ENCODE data around the gene OLAH. TPM values are rescaled to one million over a fixed set of nuclear protein-coding genes. Genes with fewer than 3 reads are reported as not detected.
A peak's percentile ranks its signal among the peaks of the same experiment; 100 is the strongest.

Gene OLAH
- total and polyA plus RNA-seq, 4 donors: 0.49 to 20.6 (median 4.6) TPM; not detected in 1

GRCh38 chr10:15106352-15107013 lies 62.7 kb downstream of the OLAH start:
- no peak overlapping the region for H3K9ac ChIP-seq (ENCODE audit: insufficient read depth in 1 of 2, low read length in 2 of 2)
- TF ChIP-seq CTCF (IDR thresholded peaks at IDR 0.05; ENCODE audit: control extremely low read depth, extremely low read depth): peak; percentile 76
- H3K9me3 ChIP-seq (ENCODE audit: control insufficient read depth in 4 of 4, insufficient read depth in 3 of 4, low read length in 3 of 4): no peaks in the 10 kb centered on the region
- peaks cover 13 to 43% (median 27%) of the 10 kb centered on the region in 4 donors for H3K36me3 ChIP-seq (ENCODE audit: control insufficient read depth in 4 of 4, insufficient read depth in 4 of 4, low read length in 4 of 4)
- H3K4me3 ChIP-seq: no peak overlapping the region
- ATAC-seq (ENCODE audit: insufficient read depth, low FRiP score) (peak; percentile 86), DNase-seq (peak; percentile 71 to 82 (median 74))
- peaks cover 0 to 2% (median 0%) of the 10 kb centered on the region in 5 donors for H3K4me1 ChIP-seq (ENCODE audit: control insufficient read depth in 5 of 5, insufficient read depth in 5 of 5, low read length in 5 of 5)
- no peaks in the 10 kb centered on the region for H3K27me3 ChIP-seq (ENCODE audit: control insufficient read depth in 3 of 3, insufficient read depth in 3 of 3, low read length in 2 of 3)
- WGBS, 2 donors: 51 to 54% methylated on average over 8 of the region's 8 CpGs
- H3K27ac ChIP-seq (ENCODE audit: low read depth in 1 of 2, low read length in 1 of 2): no peak overlapping the region

- TF ChIP-seq CTCF (IDR thresholded peaks at IDR 0.05; ENCODE audit: control extremely low read depth, extremely low read depth): no peak
- Histone ChIP-seq H3K4me1 (ENCODE audit: control insufficient read depth in 5 of 5, insufficient read depth in 5 of 5, low read length in 5 of 5) (no peaks in the 10 kb centered on the region), H3K4me3 (no peak overlapping the region), H3K27me3 (ENCODE audit: control insufficient read depth in 3 of 3, insufficient read depth in 3 of 3, low read length in 2 of 3) (no peaks in the 10 kb centered on the region), H3K36me3 (ENCODE audit: control insufficient read depth in 4 of 4, insufficient read depth in 4 of 4, low read length in 4 of 4) (peaks cover 7 to 44% (median 23%) of the 10 kb centered on the region in 4 donors), H3K9me3 (ENCODE audit: control insufficient read depth in 4 of 4, insufficient read depth in 3 of 4, low read length in 3 of 4) (peaks cover 0 to 5% (median 0%) of the 10 kb centered on the region in 4 donors), H3K9ac (ENCODE audit: insufficient read depth in 1 of 2, low read length in 2 of 2) (no peak overlapping the region), H3K27ac (ENCODE audit: low read depth in 1 of 2, low read length in 1 of 2) (no peak overlapping the region)
- ATAC-seq (ENCODE audit: insufficient read depth, low FRiP score): no peak
- DNase-seq: no peak
- WGBS, 2 donors: 95% methylated on average over 13 of the region's 13 CpGs
Observed at GRCh38 chr10:15112657-15113056, 68.9 kb downstream of the OLAH start.

GRCh38 chr10:15113766-15114165 lies 70.0 kb downstream of the OLAH start:
- Histone ChIP-seq H3K9me3 (ENCODE audit: control insufficient read depth in 4 of 4, insufficient read depth in 3 of 4, low read length in 3 of 4) (peaks cover 0 to 5% (median 0%) of the 10 kb centered on the region in 4 donors), H3K27ac (ENCODE audit: low read depth in 1 of 2, low read length in 1 of 2) (no peak overlapping the region), H3K27me3 (ENCODE audit: control insufficient read depth in 3 of 3, insufficient read depth in 3 of 3, low read length in 2 of 3) (no peaks in the 10 kb centered on the region), H3K4me3 (no peak overlapping the region), H3K4me1 (ENCODE audit: control insufficient read depth in 5 of 5, insufficient read depth in 5 of 5, low read length in 5 of 5) (no peaks in the 10 kb centered on the region), H3K9ac (ENCODE audit: insufficient read depth in 1 of 2, low read length in 2 of 2) (no peak overlapping the region), H3K36me3 (ENCODE audit: control insufficient read depth in 4 of 4, insufficient read depth in 4 of 4, low read length in 4 of 4) (peaks cover 7 to 43% (median 23%) of the 10 kb centered on the region in 4 donors)
- whole genome bisulfite sequencing, 2 donors: 90% methylated on average over 4 of the region's 4 CpGs
- peak in 1 of 3 donors; percentile 7 for DNase-seq
- no peak for TF ChIP-seq CTCF (IDR thresholded peaks at IDR 0.05; ENCODE audit: control extremely low read depth, extremely low read depth)
- ATAC-seq (ENCODE audit: insufficient read depth, low FRiP score): no peak
